ENCODE data around the gene NEURL4.

The NEURL4 gene

DNA sequence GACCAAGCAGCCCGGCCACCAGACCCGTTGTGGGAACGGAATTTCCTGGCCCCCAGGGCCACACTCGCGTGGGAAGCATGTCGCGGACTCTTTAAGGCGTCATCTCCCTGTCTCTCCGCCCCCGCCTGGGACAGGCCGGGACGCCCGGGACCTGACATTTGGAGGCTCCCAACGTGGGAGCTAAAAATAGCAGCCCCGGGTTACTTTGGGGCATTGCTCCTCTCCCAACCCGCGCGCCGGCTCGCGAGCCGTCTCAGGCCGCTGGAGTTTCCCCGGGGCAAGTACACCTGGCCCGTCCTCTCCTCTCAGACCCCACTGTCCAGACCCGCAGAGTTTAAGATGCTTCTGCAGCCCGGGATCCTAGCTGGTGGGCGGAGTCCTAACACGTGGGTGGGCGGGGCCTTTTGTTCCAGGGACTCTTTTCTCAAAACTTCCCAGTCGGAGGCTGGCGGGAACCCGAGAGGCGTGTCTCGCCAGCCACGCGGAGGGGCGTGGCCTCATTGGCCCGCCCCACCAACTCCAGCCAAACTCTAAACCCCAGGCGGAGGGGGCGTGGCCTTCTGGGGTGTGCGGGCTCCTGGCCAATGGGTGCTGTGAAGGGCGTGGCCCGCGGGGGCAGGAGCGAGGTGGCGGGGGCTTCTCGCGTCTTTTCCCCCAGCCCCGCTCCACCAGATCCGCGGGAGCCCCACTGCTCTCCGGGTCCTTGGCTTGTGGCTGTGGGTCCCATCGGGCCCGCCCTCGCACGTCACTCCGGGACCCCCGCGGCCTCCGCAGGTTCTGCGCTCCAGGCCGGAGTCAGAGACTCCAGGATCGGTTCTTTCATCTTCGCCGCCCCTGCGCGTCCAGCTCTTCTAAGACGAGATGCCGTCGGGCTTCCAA lies 47.8 kb downstream of the NEURL4 start, which contains the start of gene SLC2A4:
Gene SLC2A4 (plus strand): TSS at position 645 of the 879 bp plus-strand sequence. CDS start 217 bp downstream, at position 862.
- in situ Hi-C loops (cut with MboI; ENCODE audit: low sequenced_read_pairs, unreplicated experiment): loop anchor here (25.0 kb wide), 1 partner anchor 244 kb away; the partner anchor contains the start of genes SLC16A11 and SLC16A13
- DNase-seq (ENCODE audit: low spot score): peak; percentile 99
- no peak for TF ChIP-seq CTCF (IDR thresholded peaks at IDR 0.05; ENCODE audit: borderline replicate concordance, control extremely low read depth, extremely low read depth, insufficient read depth, missing control alignments)

DNA sequence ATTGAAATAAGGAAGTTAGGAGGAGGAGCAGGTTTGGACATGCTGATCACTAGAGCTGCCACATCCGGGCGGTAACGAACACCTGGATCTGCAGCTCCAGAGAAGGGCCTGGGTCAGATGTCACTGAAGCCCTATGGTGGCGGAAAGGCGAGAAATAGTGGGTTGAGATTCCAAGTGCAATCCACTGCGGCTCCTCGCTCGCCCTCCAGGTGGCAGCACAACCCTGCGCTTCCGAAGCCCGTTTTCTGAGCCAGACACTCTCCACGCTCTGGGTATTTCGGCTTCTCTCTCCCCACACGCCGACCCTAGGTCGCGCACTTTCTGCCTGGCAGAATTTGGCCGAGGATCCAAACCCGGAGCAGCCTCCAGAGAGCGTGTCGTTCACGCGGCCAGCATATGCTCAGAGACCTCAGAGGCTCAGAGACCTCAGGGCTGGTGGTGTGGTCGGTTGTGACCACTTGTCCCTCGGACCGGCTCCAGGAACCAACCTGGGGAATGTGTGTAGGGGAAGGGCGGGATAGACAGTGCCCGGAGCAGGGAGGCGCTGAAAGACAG lies 48.5 kb downstream of the NEURL4 start:
- TF ChIP-seq CTCF (IDR thresholded peaks at IDR 0.05; ENCODE audit: borderline replicate concordance, control extremely low read depth, extremely low read depth, insufficient read depth, missing control alignments): peak; percentile 65
- in situ Hi-C loops (cut with MboI; ENCODE audit: low sequenced_read_pairs, unreplicated experiment): loop anchor here (25.0 kb wide), 1 partner anchor 243 kb away; the partner anchor contains the start of genes SLC16A11 and SLC16A13

DNA sequence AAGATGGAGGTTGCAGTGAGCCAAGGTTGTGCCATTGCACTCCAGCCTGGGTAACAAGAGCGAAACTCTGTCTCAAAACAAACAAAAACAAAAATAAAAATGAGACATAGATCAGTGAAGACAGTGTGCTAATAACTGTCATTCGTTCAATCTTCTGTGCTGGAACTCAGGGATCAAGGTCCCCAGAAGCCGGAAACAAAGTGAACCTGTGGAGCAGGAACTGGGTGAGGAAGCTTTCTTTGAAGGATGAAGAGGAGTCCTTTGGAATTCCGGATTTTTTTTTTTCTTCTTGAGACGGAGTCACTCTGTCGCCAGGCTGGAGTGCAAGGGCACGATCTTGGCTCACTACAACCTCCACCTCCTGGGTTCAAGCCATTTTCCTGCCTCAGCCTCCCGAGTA lies 49.7 kb downstream of the NEURL4 start:
- in situ Hi-C loops (cut with MboI; ENCODE audit: low sequenced_read_pairs, unreplicated experiment): loop anchor here (25.0 kb wide), 1 partner anchor 242 kb away; the partner anchor contains the start of genes SLC16A11 and SLC16A13
- no peak for TF ChIP-seq CTCF (IDR thresholded peaks at IDR 0.05; ENCODE audit: borderline replicate concordance, control extremely low read depth, extremely low read depth, insufficient read depth, missing control alignments)
- no peak for DNase-seq (ENCODE audit: low spot score)

More for the DNA sequence above, 48.5 kb downstream of the NEURL4 start:
- DNase-seq (ENCODE audit: low spot score): peak; percentile 90

- in situ Hi-C loops (cut with MboI; ENCODE audit: low sequenced_read_pairs, unreplicated experiment): no loop called here
- no peak for TF ChIP-seq CTCF (IDR thresholded peaks at IDR 0.05; ENCODE audit: borderline replicate concordance, control extremely low read depth, extremely low read depth, insufficient read depth, missing control alignments)
- DNase-seq (ENCODE audit: low spot score): no peak
Measured at GRCh38 chr17:7266784-7267183, 62.4 kb downstream of the NEURL4 start.

All from GM13976 (cell line).